ENCODE results near the gene SLC25A1. TPM values are rescaled to one million over a fixed set of nuclear protein-coding genes. Genes with fewer than 3 reads are reported as not detected.

The SLC25A1 gene
- total and polyA plus RNA-seq, 9 donors = 16.9 to 35.7 (median 22.6) TPM

GRCh38 chr22:19222242-19223005 is 43.9 kb upstream of the SLC25A1 start:
- no peaks in the 10 kb centered on the region for H3K27me3 ChIP-seq (ENCODE audit: control insufficient read depth, insufficient read depth, low read length)
- H3K27ac ChIP-seq (ENCODE audit: low read length) = no peak overlapping the region
- peaks cover 54% of the 10 kb centered on the region for H3K36me3 ChIP-seq (ENCODE audit: control insufficient read depth, insufficient read depth, low read length)
- H3K4me1 ChIP-seq (ENCODE audit: control insufficient read depth, insufficient read depth, low read length) = peaks cover 7% of the 10 kb centered on the region
- DNase-seq = no peak
- no peak overlapping the region for H3K4me3 ChIP-seq (ENCODE audit: low read length)
- WGBS (ENCODE audit: insufficient coverage) = 72% methylated on average over 6 of the region's 11 CpGs
- no peaks in the 10 kb centered on the region for H3K9me3 ChIP-seq (replicated peaks; ENCODE audit: control insufficient read depth, low read depth, low read length)

DNA sequence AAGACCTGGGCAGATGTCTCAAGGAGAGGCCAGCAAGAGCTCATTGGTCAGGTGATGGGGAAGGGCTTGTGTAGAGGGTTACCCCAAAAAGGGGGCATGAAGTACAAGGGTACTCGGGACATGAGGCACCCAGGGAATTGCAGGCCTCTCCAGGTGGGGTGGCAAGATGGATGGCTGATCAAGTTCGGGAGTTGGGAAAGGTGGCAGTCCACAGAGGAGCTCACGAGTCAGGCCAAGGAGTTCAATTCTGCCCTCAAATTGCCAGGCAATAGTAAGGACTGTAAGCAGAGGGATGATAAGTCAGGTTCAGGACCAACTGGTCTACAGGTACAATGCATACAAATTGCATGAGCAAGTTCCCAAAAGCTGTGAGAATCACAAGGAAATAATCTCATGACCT is 42.3 kb upstream of the SLC25A1 start:
- Histone ChIP-seq H3K9me3 (replicated peaks; ENCODE audit: control insufficient read depth, low read depth, low read length) (no peaks in the 10 kb centered on the region), H3K4me3 (ENCODE audit: low read length) (no peak overlapping the region), H3K27ac (ENCODE audit: low read length) (no peak overlapping the region), H3K36me3 (ENCODE audit: control insufficient read depth, insufficient read depth, low read length) (peaks cover 53% of the 10 kb centered on the region), H3K27me3 (ENCODE audit: control insufficient read depth, insufficient read depth, low read length) (no peaks in the 10 kb centered on the region), H3K4me1 (ENCODE audit: control insufficient read depth, insufficient read depth, low read length) (peaks cover 7% of the 10 kb centered on the region)
- no peak for DNase-seq
- WGBS (ENCODE audit: insufficient coverage) = 84% methylated on average over 3 of the region's 3 CpGs

DNA sequence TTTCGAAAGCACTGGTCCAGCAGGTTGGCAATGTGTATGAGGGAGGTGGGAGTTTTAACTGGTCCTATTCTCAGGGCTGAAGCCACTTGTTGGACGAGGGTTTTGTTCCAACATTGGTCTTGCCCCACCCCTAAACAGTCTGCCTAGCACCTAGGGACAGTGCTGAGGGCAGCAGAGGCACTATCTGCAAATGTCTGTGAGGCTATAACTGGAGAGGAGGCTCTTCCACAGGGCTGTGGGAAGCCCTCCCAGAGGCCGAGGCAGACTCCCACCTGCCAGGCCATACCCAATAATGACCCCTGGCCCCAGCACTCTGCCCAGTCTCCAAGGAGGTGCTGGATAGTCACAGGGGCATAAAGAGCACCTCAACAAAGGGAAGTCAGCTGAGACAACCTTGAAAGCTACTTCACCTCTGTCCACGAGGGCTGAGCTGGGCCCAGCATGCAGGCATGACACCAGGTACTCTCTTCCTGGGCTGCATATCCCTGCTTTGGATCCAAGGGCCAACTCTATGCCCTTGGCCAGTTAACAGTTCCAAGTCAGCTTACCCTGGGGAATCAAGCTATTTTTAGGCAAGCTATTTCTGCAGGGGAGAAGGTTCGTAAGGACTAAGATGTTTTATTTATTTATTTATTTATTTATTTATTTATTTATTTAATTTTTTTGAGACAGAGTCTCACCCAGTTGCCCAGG is 40.2 kb upstream of the SLC25A1 start:
- Histone ChIP-seq H3K9me3 (replicated peaks; ENCODE audit: control insufficient read depth, low read depth, low read length) (no peaks in the 10 kb centered on the region), H3K36me3 (ENCODE audit: control insufficient read depth, insufficient read depth, low read length) (peaks cover 45% of the 10 kb centered on the region), H3K27me3 (ENCODE audit: control insufficient read depth, insufficient read depth, low read length) (no peaks in the 10 kb centered on the region), H3K4me3 (ENCODE audit: low read length) (no peak overlapping the region), H3K27ac (ENCODE audit: low read length) (no peak overlapping the region), H3K4me1 (ENCODE audit: control insufficient read depth, insufficient read depth, low read length) (peaks cover 7% of the 10 kb centered on the region)
- peak; percentile 16 for DNase-seq
- 68% methylated on average over 3 of the region's 5 CpGs for WGBS (ENCODE audit: insufficient coverage)

- H3K27me3 ChIP-seq (ENCODE audit: control insufficient read depth, insufficient read depth, low read length) = no peaks in the 10 kb centered on the region
- peaks cover 7% of the 10 kb centered on the region for H3K4me1 ChIP-seq (ENCODE audit: control insufficient read depth, insufficient read depth, low read length)
- DNase-seq = no peak
- H3K27ac ChIP-seq (ENCODE audit: low read length) = no peak overlapping the region
- 78% methylated on average over 3 of the region's 5 CpGs for WGBS (ENCODE audit: insufficient coverage)
- H3K36me3 ChIP-seq (ENCODE audit: control insufficient read depth, insufficient read depth, low read length) = peaks cover 26% of the 10 kb centered on the region
- no peaks in the 10 kb centered on the region for H3K9me3 ChIP-seq (replicated peaks; ENCODE audit: control insufficient read depth, low read depth, low read length)
- H3K4me3 ChIP-seq (ENCODE audit: low read length) = no peak overlapping the region
Observed at GRCh38 chr22:19216579-19216978, 38.0 kb upstream of the SLC25A1 start.

DNA sequence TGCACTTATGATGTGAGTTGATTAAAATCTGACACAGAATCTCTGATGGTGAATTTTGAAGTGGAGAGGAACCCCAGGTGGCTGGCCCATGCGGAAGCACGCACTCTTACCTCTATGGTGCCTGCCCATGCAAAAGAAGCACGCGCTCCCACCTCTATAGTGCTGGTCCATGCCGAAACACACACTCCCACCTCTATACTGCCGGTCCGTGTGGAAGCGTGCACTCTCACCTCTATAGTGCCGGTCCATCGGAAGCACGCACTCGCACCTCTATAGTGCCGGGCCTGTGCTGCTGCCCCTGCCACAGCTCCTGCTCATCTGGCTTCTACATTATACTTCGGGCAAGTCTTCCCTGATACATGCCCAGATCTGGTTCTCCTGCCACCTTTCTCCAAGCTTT is 36.8 kb upstream of the SLC25A1 start:
- DNase-seq = no peak
- 94% methylated on average over 13 of the region's 14 CpGs for WGBS (ENCODE audit: insufficient coverage)
- H3K27ac ChIP-seq (ENCODE audit: low read length) = no peak overlapping the region
- H3K4me1 ChIP-seq (ENCODE audit: control insufficient read depth, insufficient read depth, low read length) = peaks cover 7% of the 10 kb centered on the region
- H3K9me3 ChIP-seq (replicated peaks; ENCODE audit: control insufficient read depth, low read depth, low read length) = no peaks in the 10 kb centered on the region
- H3K4me3 ChIP-seq (ENCODE audit: low read length) = no peak overlapping the region
- H3K36me3 ChIP-seq (ENCODE audit: control insufficient read depth, insufficient read depth, low read length) = peaks cover 15% of the 10 kb centered on the region
- H3K27me3 ChIP-seq (ENCODE audit: control insufficient read depth, insufficient read depth, low read length) = no peaks in the 10 kb centered on the region

GRCh38 chr22:19214078-19214473 is 35.5 kb upstream of the SLC25A1 start:
- WGBS (ENCODE audit: insufficient coverage) = no CpG with 5 or more reads among the region's 4 CpGs
- H3K27ac ChIP-seq (ENCODE audit: low read length) = no peak overlapping the region
- no peak overlapping the region for H3K4me3 ChIP-seq (ENCODE audit: low read length)
- peaks cover 24% of the 10 kb centered on the region for H3K36me3 ChIP-seq (ENCODE audit: control insufficient read depth, insufficient read depth, low read length)
- H3K9me3 ChIP-seq (replicated peaks; ENCODE audit: control insufficient read depth, low read depth, low read length) = no peaks in the 10 kb centered on the region
- no peaks in the 10 kb centered on the region for H3K27me3 ChIP-seq (ENCODE audit: control insufficient read depth, insufficient read depth, low read length)
- peak; percentile 11 for DNase-seq
- peaks cover 7% of the 10 kb centered on the region for H3K4me1 ChIP-seq (ENCODE audit: control insufficient read depth, insufficient read depth, low read length)

DNA sequence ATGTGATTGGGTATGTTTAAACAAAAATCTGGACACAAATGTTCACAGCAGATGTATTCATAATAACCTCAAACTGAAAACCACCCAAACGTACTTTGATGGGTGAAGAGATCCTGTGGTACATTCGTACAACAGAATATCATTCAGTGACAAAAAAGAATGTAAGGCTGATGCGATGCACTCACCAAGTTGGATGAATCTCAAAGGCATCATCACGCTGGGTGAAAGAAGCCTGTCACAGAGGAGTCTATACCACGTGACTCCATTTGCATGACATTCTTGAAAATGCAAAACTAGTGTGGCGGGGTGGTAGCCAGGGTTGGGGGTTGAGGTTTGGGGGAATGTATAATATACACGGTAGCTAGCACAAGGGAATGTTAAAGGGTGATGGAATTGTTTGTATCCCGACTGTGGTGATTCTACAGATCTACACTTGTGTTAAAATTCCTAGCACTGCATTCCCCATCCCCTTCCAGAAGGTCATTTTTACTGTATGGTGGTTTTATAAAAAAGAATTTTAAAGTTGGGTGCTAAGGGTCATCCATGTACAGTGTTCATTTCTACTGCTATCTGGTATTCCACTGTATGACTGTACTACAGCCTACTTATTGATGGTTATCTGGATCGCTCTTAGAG is 35.0 kb upstream of the SLC25A1 start:
- Histone ChIP-seq H3K4me1 (ENCODE audit: control insufficient read depth, insufficient read depth, low read length) (peaks cover 6% of the 10 kb centered on the region), H3K27me3 (ENCODE audit: control insufficient read depth, insufficient read depth, low read length) (no peaks in the 10 kb centered on the region), H3K4me3 (ENCODE audit: low read length) (no peak overlapping the region), H3K27ac (ENCODE audit: low read length) (no peak overlapping the region), H3K36me3 (ENCODE audit: control insufficient read depth, insufficient read depth, low read length) (peaks cover 29% of the 10 kb centered on the region), H3K9me3 (replicated peaks; ENCODE audit: control insufficient read depth, low read depth, low read length) (no peaks in the 10 kb centered on the region)
- 66% methylated on average over 5 of the region's 9 CpGs for WGBS (ENCODE audit: insufficient coverage)
- DNase-seq = no peak

DNA sequence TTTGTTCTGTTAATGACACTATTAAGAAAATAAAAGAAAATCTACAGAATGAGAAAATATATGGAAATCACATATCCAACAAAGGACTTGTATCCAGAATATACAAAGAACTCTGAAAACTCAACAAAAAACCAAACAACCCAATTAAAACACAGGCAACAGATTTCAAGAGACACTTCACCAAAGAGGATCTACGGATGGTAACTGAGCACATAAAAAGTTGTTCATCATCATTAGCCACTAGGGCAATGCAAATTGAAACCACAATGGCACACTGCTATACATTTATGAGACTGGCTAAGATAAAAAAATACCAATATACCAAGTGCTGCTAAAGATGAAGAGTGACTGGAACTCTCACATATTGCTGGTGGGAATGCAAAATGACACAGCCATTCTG is 34.5 kb upstream of the SLC25A1 start:
- Histone ChIP-seq H3K27ac (ENCODE audit: low read length) (no peak overlapping the region), H3K9me3 (replicated peaks; ENCODE audit: control insufficient read depth, low read depth, low read length) (no peaks in the 10 kb centered on the region), H3K4me1 (ENCODE audit: control insufficient read depth, insufficient read depth, low read length) (peaks cover 2% of the 10 kb centered on the region), H3K27me3 (ENCODE audit: control insufficient read depth, insufficient read depth, low read length) (no peaks in the 10 kb centered on the region), H3K4me3 (ENCODE audit: low read length) (no peak overlapping the region), H3K36me3 (ENCODE audit: control insufficient read depth, insufficient read depth, low read length) (peaks cover 34% of the 10 kb centered on the region)
- DNase-seq = no peak
- WGBS (ENCODE audit: insufficient coverage) = no CpG with 5 or more reads among the region's 1 CpG

GRCh38 chr22:19212302-19212870 is 33.9 kb upstream of the SLC25A1 start:
- no peak for DNase-seq
- Histone ChIP-seq H3K27me3 (ENCODE audit: control insufficient read depth, insufficient read depth, low read length) (no peaks in the 10 kb centered on the region), H3K36me3 (ENCODE audit: control insufficient read depth, insufficient read depth, low read length) (peaks cover 36% of the 10 kb centered on the region), H3K4me3 (ENCODE audit: low read length) (no peak overlapping the region), H3K9me3 (replicated peaks; ENCODE audit: control insufficient read depth, low read depth, low read length) (no peaks in the 10 kb centered on the region), H3K27ac (ENCODE audit: low read length) (no peak overlapping the region), H3K4me1 (ENCODE audit: control insufficient read depth, insufficient read depth, low read length) (no peaks in the 10 kb centered on the region)
- 100% methylated on average over 1 of the region's 1 CpG for WGBS (ENCODE audit: insufficient coverage)

- Histone ChIP-seq H3K9me3 (replicated peaks; ENCODE audit: control insufficient read depth, low read depth, low read length) (no peaks in the 10 kb centered on the region), H3K27me3 (ENCODE audit: control insufficient read depth, insufficient read depth, low read length) (no peaks in the 10 kb centered on the region), H3K4me1 (ENCODE audit: control insufficient read depth, insufficient read depth, low read length) (no peaks in the 10 kb centered on the region), H3K27ac (ENCODE audit: low read length) (no peak overlapping the region), H3K4me3 (ENCODE audit: low read length) (no peak overlapping the region), H3K36me3 (ENCODE audit: control insufficient read depth, insufficient read depth, low read length) (peaks cover 25% of the 10 kb centered on the region)
- DNase-seq = no peak
- 92% methylated on average over 11 of the region's 14 CpGs for whole genome bisulfite sequencing (ENCODE audit: insufficient coverage)
Observed at GRCh38 chr22:19210188-19210587, 31.7 kb upstream of the SLC25A1 start.
